GM12874 (cell line): ENCODE results near the gene GLIS2.

ENCODE experiments used
- CTCF ChIP-seq: IDR thresholded peaks from 2 replicates; pipeline ENCODE4 v1.5.1; 2011; ENCODE audit warnings: low read depth, mild to moderate bottlenecking, control low read depth, low read length, moderate library complexity; ENCODE audit not compliant: insufficient read depth

The GLIS2 gene

DNA sequence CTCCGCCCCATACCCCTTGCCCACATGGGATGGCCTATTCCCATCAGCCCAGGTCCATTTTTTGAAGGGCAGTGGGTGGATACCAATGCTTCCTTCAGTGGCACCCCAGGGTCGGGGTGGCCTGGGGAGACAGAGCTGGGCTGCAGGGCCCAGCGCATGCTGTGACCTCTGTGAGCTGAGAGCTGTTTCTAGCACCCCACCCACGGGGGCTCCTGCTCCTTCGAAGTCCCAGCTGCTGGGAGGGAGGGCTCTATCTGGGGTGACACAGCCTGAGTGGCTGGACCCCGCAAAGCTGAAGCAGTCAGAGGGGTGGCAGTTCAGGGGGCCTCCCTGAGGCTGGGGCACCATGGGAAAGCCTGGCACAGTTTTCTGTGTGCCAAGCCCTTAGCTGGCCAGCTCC is 24.6 kb downstream of the GLIS2 start:
- no peak for TF ChIP-seq CTCF

GRCh38 chr16:4341250-4341649 is 25.4 kb downstream of the GLIS2 start:
- no peak for TF ChIP-seq CTCF

DNA sequence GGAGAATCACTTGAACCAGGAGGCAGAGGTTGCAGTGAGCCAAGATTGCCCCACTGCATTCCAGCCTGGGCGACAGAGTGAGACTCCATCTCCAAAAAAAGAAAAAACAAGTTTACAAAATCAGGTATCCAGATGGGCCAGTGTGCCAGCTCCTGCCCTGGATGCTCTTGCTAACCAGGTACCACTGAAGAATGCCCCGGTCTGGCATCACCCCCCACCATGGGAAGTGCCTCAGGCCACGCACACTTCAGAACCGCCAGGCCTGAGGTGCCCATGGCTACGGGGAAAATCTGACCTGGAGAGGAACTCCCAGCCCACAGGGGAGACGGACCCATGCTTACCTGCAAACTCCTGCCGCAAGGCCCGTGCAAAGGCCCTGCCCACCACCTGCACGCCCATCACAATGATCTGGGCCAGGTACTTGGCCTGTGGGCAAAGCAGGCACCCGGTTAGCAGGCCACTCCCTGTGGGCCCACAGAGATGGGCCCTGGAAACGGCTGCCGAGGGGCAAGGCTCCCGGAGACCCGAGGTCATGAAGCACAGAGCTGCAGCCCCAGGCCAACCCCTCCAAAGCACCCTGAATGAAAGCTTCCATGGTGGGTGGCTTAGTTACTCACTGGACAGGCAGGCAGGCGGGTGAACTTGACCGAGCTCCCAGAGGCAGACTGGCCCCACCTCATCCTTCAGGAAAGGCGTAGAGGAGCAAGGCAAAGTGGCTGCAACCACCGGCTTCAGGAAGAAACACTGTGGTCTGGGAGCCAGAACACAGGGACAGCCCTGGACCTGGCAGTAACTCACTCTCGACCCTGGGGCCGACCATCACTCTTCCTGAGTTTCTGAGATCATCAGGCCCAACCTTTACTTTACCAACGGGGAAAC is 27.2 kb downstream of the GLIS2 start:
- no peak for TF ChIP-seq CTCF

- no peak for TF ChIP-seq CTCF
Observed at GRCh38 chr16:4344983-4345835, 29.3 kb downstream of the GLIS2 start.

DNA sequence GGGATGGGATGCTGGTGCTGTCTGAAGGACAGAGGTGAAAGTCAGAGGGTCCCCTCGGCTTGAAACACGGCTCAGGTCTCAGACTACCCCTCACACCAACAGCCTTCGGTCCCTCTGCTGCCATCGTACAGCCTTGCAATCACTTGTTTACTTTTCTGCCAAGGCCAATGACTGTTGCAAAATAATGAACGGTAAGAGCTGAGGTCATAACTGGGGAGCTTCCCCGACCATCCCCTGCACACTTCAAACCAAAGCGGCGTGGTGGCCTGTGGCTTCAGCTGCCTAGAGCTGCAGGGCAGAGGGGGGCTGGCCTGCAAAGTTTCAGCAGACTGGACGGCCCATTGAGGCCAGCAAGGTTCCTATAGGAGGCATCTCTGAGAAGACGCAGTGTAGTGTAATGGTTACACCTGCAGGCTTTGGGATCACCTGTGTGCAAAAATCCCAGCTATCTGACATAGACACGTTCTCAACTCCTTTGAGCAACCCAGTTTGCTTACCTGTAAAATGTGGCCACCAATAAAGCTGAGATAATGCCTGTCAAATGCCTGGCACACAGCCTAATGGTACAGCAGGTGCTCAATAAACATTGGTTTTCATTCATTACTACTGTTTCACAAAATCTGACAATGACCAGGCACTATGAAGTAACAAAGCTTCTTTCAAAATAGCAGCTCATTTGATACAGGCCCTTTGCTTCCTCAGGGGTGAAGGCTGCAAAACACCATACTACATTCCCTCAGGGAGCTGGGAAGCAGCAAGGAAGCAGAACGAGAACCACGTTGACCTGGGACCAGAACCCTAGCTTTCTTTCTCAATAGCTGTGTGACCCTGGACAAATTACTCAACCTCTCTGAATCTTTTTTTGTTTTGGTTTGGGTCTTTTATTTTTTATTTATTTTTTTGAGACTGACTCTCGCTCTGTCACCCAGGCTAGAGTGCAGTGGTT is 30.2 kb downstream of the GLIS2 start:
- no peak for TF ChIP-seq CTCF

DNA sequence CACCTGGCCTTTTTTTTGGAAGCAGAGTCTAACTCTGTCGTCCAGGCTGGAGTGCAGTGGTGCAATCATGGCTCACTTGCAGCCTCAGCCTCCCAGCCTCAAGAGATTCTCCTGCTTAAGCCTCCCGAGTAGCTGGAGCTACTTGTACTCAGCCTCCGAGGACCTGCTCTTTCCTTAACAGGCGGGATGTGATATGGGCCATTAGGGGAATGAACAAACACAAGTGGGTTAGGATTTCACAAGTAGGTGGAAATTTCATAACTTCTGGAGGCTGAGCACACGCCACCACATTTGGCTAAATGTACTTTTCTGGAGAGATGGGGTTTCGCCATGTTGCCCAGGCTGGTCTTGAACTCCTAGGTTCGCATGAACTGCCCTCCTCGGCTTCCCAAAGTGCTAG is 31.1 kb downstream of the GLIS2 start:
- no peak for TF ChIP-seq CTCF
